Measurements from ENCODE around the gene TF.

GRCh38 chr3:133763797-133764683 lies 17.8 kb downstream of the TF start:
- TF ChIP-seq EZH2 (IDR thresholded peaks at IDR 0.05; ENCODE audit: low read length) (no peak), CTCF (optimal IDR thresholded peaks at IDR 0.05 in 1 of 3, IDR thresholded peaks at IDR 0.05 in 1 of 3, conservative IDR thresholded peaks at IDR 0.05 in 1 of 3; ENCODE audit: extremely low read depth in 1 of 3, insufficient read depth in 2 of 3, low read length in 3 of 3) (no peak)
